ENCODE data around the gene CCDC13.

Gene CCDC13

GRCh38 chr3:42732829-42733459, 40.1 kb downstream of the CCDC13 start:
- DNase-seq = no peak

DNA sequence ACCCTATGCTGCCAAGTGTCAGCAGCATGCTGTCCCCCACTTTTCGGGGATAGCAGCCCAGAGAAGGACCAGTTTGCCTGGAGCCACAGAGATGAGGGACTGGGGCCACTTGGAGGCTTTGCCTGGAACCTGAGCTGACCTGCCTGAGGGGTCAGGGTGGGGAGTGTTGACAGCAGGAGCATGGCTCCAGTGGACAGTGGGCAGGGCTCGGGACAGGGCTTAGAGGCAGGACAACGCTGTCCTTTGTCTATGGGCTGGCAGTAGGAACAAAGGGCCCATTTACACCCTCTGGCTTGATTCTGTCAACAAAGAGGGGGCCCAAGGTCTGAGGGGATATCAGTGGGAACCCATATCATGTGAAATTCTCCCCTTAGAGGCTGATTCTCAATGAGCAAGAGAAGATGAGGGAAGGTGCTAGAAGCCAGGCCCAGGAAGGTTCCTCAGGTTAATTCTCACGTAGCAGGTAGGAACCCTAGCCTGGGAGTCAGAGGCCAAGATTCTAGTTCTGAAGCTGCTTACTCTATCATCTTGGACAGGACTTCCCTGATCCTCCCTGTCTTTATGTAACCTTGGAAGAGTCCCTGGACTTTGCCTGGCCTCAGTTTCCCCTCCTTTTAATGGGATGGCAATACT, 40.7 kb downstream of the CCDC13 start:
- DNase-seq = no peak

DNA sequence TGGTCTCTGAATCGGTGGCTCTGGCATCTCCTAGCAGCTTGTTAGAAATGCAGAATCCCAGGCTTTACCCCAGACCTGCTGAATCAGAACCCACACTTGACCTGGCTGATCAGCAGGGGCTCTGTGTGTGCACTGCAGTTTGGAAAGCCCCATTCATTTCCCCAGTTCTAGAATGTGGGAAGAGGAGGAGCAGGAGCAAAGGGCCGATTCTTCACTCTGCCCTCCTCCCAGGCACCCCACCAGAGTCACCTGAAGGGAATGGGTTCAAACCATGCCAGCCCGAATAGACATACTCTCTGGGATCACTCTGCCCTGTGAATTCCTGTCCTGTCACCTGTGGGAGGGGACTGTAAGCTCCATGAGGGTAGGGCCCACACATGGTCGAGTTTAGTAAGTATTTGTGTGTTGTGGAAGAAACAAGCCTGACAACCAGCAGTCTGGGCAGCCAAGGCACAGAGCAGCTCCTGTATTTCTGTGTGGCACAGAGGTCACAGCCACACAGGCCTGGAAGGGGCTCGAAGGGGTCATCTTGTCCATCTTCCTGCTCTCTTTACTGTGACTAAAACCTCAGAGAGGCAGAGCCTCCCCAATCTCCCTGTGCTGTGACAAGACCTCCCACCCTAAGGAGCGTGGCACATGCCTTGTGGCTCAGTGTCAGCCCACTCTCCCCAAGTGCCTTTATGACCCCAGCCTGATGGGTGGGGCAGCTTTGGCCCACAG, 41.4 kb downstream of the CCDC13 start:
- DNase-seq = no peak

- DNase-seq = no peak
Measured at GRCh38 chr3:42730706-42731420, 42.2 kb downstream of the CCDC13 start.

DNA sequence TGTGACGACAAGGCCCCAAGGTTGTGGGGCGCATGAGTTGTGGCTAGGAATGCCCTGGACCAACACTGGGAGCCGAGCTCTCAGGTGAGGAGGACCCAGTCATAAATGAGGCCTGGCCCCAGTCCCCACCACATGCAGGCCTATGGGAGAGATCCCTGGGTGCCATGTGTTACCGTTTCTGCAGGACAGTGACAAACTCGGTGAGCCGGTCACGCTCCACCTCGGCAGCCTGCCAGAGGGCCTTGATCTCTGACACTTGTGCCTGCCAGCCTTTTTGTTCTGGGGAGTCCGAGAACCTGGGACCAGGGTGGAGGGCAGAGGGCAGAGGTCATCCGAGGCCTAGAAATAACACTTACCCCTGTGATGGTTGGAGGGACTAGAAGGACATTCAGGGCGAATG, 42.8 kb downstream of the CCDC13 start:
- DNase-seq = no peak

DNA sequence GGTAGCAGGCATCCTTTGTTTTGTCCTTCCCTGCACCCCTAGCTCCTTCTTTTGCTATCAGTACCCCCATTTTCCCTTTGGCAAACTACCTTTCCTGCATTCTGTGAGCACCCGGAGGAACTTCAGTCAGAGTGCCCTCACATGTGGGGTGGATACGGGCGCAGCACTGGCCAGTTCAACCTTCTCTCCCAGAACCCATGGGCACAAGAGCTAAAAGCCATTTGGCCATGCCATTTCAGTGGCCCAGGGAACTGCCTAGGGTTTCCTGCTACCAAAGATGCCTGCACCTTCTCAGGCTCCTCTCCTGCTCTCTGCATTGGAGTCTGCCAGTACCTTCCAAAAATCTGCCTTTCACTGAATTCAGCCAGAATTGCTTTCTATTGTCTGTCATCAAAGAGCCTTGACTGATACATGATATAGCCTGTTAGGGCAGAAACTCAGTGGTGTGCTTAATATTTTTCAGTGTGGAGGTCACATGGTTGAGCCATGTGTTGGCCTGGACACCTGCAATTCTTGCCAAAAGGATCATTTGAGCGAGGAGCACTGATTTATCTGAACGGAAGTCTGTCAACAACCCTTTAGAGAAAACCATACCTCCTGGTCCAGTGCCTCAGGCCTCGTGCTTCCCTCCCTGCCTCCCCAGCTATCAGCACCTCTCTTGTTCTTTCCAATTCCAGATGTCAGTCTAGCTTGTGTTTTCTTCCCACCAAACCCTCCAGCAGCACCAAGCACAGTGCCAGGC, 43.5 kb downstream of the CCDC13 start:
- DNase-seq = no peak

DNA sequence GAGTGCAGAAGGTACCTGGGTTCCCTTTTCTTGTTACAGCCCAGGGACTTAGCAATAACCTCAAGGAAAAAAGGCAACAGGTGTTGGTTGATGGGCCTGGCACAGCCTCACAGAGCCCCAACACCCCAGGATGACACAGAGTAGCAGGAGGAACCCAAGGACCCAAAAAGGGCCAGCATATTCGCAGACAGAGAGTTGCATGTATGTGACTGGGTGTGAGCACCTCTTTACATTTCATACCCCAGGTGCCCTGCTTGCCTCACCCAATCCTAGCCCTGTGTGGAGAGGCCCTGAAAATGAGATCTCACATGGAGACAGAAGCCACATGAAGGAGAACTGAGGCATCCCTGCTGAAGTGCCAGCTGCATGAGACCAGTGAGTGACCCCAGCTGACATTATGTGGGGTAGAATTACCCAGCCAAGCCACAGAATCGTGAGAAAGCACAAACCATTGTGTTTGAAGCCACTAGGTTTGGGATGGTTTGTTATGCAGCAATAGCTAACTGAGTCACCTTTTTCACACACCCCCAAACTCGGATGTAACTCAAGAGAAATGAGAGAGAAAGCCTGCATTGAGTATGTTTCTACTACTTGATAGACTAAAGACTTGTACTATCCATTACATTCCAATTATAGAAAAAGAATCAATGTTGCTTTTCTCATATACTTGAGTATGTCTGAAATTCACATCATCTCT, 44.2 kb downstream of the CCDC13 start:
- DNase-seq = no peak

DNA sequence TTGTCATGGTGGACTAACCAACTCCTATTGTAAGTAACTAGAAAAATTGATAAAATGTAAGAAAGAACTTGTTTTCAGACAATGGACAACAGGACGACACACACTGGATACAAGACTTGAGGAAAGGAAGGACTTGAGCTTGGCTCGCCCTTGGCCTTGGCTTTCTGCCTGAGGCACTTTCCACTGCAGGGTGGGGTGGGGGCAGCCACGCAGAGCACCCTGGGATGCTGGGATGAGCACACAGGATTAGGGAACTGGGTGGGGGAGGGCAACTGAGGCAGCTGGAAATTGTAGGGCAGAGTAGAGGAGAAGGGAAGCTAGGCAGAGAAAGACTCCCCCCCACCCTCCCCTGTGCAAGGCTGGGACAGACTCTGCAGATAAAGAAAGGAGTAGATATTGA, 45.0 kb downstream of the CCDC13 start:
- DNase-seq = no peak

DNA sequence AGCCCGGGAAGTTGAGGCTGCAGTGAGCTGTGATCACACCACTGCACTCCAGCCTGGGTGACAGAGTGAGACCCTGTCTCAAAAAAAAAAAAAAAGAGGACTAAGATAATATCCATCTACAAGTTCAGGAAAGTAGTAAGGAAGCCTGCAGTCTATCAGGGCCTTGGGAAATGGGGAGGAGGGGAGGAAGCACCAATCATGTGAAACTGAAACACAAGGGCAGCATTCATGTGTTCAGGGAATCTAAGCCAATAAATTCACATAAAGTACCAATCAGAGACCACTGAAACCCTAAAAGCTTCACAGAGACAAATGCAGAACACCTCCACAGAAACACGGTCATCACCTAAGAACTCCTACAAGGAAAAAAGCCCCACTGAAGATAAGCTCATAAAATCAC, 47.6 kb downstream of the CCDC13 start:
- no peak for DNase-seq

DNA sequence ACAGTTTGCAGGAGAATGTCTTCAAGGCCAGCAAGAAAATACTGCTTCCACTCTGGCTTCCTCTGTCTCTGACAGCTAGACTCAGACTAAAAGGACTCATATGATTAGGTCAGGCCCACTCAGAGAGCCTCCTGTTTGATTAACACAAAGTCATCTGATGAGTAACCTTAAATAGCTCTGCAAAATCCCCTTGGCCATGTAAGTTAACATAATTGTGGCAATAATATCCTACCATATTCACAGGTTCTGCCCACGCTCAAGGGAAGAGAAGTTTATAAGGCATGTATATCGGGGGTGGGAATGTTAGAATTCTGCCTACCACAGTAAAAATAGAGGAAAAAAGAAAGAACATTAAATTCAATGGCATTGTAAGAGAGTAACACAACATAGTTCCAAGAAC, 49.8 kb downstream of the CCDC13 start:
- no peak for DNase-seq

Data from activated CD4-positive, alpha-beta T cell treated with anti-CD3 and anti-CD28 coated beads, Interleukin-10, Interleukin-2, amounts not matched to agents 100 ng/mL and 50 ng/mL, durations not matched to agents 16 hours and 8 hours (primary cell).